Ovary (tissue), 1 donor: ENCODE measurements around the gene ALOX5AP.

ENCODE experiments used
- EP300 ChIP-seq: sonication (generic); formaldehyde crosslinking; IDR thresholded peaks from one replicate; pipeline ENCODE4 v1.6.1; 2017; ENCODE audit warnings: antibody characterized with exemption
- POLR2A ChIP-seq: fragments of 450-650 bp; IDR thresholded peaks from one replicate; pipeline ENCODE4 v1.6.1; 2017; ENCODE audit warnings: antibody characterized with exemption, mild to moderate bottlenecking, moderate library complexity

DNA sequence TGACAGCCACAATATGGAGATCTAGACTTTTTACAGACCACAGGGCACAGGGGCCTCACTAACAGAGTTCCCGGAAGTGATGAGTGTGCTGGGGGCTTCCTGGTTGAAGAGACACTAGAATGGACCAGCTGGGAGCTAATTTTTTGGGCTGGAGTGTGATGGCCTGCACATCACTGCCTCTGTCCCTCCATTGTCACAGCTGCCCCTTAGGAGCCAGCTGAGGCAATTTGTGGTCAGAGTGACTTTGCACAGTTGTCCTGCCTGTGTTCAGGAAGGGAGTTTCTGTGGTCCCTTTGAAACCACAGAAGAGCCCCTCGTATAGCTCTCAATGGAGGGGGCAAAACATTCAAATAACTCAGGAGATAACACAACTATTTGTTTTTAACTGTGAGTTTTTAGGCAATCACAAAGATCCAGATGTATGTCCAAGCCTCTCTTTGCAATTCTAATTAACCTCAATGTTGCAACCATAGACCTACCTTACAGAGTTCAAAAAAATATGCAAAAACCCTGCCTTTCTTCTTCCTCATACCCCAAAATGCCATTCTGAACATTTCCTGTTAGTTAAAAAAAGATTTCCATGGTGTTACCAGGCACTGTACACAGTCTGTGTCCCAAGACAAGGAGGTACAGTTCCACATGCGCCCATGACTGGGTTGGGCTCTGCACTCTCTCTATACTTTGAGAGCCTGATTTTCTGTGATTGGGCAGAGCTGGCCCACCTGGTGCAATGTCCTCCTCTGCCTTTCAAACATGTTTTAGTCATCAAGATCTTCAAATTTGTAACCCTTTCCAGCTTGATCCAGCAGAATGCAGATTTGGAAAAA lies 2.4 kb downstream of the ALOX5AP start:
- TF ChIP-seq EP300: no peak
- no peak for TF ChIP-seq POLR2A
